ENCODE results near the gene VASH2.
"Not testable (repeated sequence)": the region's sequence is repeated elsewhere in the genome, so short reads cannot be mapped to it uniquely, and the experiment has no call there.

VASH2 gene

DNA sequence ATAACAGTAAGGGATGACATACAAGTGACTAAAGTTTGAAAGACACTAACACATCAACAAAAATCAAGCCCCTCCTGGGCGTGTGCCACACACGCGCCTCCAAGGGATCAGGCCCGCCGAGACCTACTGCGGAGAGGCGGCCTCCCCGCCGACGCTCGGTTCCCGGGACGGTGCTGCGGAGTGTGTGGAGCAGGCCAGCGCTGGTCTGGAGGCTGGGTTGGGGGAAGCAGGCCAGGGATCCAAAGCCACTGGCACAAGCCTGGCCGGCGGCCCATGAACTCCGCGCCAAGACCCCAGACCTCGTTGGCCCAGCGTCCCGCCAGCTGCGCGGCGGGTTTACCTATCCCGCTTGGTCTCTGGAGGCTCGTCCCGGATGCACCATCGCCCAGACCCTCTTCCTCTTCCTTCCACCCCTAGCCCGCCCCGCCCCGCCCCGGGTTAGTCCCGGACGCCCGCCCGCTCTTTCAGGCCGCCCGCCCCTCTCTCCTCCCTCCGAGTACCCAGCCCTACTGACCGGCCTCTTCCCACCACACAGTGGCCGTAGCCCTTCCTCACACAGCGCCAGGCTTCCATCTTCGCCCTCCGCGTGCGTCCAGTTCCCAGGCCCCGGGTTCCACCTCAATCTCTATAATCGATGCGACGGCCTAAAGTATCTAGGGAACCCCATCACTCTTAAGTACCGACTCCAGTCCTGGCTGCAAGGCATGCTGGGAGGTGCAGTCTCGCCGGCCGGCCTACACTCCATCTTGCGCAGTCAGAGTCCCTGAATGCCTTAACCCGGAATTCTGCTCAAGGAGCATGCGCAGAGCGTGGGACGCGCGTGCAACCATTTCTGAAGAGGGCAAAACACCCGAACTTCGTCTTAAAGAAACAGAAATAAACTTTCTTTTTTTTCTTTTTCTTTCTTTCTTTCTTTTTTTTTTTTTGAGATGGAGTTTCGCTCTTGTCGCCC is 65.0 kb downstream of the VASH2 start, which contains the start of gene ANGEL2:
ANGEL2 (minus strand) TSS at position 769 of the 952 bp plus-strand sequence; CDS start at position 573, 196 bp downstream.
- in situ Hi-C loops (cut with MboI; ENCODE audit: low sequenced_read_pairs) = no loop called here

DNA sequence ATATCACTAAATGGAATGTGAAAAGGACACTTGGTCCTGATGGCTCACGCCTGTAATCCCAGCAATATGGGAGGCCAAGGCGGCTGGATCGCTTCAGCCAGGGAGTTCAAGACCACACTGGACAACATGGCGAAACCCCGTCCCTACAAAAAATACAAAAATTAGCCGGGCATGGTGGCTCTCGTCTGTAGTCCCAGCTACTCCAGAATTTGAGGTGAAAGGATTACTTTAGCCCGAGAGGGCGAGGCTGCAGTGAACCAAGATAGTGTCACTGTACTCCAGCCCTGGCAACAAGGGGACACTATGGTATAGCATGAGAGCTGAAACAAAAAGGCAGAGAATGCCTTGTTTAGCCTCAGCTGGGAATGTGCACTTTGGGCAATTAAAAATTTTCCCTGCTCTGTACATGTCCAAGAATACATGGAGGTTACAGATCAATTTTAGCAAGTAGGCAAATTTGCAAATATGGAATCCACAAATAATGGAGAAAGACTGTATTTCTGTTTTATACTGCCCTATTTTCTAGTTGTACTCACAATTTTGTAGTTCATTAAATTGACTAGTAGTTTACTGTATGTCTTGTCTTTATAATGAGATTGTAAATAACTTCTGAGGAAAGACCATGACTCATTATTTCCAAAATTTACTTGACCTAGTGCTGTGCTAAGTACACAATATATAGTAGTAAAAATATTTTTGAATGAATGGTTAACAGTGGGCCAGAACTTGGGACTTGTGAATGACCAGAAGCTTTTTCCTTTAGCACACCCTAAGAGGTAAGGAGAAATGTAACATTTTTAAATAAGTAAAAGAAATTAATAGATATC is 67.3 kb downstream of the VASH2 start:
- in situ Hi-C loops (cut with MboI; ENCODE audit: low sequenced_read_pairs) = no loop called here

DNA sequence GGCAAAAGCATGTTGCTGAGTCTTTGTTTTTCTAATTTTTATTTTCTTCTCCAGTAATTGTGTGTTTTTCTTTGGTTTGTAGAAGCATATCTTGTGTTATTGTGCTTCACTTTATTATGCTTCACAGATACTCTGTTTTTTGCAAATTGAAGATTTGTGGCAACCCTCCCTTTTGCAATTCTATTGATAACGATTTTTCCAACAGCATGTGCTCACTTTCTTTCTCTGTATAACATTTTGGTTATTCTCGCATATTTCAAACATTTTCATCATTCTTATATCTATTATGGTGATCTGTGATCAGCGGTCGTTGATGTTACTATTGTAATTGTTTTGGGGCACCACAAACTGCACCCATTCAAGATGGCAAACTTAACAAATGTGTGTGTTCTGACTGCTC is 69.1 kb downstream of the VASH2 start:
- in situ Hi-C loops (cut with MboI; ENCODE audit: low sequenced_read_pairs) = no loop called here

DNA sequence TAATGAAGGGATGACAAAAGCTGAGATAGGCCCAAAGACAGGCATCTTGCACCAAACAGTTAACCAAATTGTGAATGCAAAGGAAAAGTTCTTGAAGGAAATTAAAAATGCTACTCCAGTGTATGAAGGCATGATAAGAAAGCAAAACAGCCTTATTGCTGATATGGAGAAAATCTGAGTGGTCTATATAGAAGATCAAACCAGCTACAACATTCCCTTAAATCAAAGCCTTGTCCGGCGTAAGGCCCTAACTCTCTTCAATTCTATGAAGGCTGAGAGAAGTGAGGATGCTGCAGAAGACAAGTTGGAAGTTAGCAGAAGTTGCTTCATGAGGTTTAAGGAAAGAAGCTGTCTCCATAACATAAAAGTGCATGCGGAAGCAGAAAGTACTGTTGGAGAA is 69.7 kb downstream of the VASH2 start:
- in situ Hi-C loops (cut with MboI; ENCODE audit: low sequenced_read_pairs) = no loop called here

DNA sequence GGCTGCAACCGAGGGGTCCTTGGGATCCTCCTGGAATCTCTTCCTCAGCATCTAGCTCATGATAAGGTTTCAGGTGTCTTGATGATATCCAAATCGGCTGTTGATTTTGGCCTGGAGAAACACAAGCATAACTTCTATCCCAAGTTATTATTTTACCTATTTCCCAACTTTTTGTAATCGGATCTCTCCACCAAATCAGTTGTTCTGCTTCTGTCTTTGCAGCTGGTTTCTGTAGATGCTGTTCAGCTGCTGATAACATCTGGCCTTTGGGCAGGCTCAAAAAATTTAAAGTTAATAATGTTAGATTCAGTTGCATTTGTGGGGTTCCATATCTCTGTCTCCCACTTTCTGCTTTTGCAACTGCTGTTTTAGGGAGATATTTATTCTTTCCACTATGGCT is 76.7 kb downstream of the VASH2 start:
- in situ Hi-C loops (cut with MboI; ENCODE audit: low sequenced_read_pairs) = not testable (repeated sequence)

DNA sequence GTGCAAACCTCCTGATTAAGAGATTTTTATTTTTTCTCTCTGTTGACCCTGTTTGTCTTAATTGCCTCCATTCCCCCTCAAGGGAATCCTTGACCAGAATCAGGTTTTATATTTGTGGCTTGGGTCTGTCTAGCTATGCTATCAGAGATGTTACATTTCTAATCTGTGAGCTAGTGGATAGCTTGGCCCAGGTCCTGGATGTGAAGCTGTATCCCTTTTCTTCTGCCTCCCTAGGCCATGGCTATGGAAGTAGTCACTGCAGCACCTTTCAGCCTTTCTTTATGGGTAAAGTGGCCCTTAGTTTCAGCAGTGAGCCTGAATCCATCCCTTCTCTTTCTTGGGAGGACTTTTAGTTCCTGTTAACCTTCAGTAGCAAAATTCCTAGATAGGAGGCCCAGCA is 82.3 kb downstream of the VASH2 start:
- in situ Hi-C loops (cut with MboI; ENCODE audit: low sequenced_read_pairs) = no loop called here

DNA sequence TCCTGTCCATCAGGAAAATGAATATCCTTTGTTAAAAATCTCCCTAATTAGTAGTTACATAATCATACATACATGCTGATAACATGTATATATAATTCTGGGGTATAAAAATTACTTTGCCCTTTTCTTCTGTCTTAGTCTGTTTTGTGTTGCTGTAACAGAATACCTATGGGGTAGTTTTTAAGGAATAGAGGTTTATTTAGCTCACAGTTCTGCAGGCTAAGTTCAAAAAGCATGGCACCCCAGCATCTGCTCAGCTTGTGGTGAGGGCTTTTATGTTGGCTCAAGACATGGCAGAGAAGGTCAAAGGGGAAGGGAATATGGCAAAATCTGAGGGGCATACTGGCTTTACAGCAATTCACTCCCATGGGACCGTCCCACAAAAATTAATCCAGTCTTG is 84.4 kb downstream of the VASH2 start:
- in situ Hi-C loops (cut with MboI; ENCODE audit: low sequenced_read_pairs) = no loop called here

DNA sequence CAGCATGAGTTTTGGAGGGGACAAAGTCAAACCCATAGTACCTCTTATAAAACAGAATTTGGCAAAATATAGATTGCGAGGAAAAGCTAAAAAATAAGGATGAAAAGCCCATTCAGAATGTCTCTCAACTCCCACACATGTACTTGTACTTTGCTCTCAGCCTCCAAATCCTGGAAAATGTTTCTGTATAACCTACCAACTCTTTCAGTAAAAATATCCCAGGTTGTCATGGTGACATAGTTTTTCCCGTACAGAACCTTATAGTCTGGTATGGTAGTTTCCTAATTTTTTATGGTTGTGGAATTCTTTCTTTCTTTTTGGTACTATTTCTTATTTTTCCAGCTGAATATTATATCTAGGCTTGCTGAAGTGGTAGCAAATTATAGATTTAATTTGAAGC is 85.2 kb downstream of the VASH2 start:
- in situ Hi-C loops (cut with MboI; ENCODE audit: low sequenced_read_pairs) = no loop called here

All from HL-60/S4 treated with retinoic acid at 250 ng/mL for 4 days and 3 days (cell line).